GM12801 (cell line): ENCODE measurements around the gene HMCN1.

Source experiments
- TF ChIP-seq, protein P1 (sequence below): IDR thresholded peaks from one replicate; pipeline ENCODE4 v1.5.1; 2011; ENCODE audit warnings: control low read depth; ENCODE audit not compliant: insufficient read length; ENCODE audit errors: extremely low read depth

The HMCN1 gene

GRCh38 chr1:185769136-185769535, 34.9 kb downstream of the HMCN1 start:
- TF ChIP-seq, protein P1, sequence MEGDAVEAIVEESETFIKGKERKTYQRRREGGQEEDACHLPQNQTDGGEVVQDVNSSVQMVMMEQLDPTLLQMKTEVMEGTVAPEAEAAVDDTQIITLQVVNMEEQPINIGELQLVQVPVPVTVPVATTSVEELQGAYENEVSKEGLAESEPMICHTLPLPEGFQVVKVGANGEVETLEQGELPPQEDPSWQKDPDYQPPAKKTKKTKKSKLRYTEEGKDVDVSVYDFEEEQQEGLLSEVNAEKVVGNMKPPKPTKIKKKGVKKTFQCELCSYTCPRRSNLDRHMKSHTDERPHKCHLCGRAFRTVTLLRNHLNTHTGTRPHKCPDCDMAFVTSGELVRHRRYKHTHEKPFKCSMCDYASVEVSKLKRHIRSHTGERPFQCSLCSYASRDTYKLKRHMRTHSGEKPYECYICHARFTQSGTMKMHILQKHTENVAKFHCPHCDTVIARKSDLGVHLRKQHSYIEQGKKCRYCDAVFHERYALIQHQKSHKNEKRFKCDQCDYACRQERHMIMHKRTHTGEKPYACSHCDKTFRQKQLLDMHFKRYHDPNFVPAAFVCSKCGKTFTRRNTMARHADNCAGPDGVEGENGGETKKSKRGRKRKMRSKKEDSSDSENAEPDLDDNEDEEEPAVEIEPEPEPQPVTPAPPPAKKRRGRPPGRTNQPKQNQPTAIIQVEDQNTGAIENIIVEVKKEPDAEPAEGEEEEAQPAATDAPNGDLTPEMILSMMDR, result no peak

DNA sequence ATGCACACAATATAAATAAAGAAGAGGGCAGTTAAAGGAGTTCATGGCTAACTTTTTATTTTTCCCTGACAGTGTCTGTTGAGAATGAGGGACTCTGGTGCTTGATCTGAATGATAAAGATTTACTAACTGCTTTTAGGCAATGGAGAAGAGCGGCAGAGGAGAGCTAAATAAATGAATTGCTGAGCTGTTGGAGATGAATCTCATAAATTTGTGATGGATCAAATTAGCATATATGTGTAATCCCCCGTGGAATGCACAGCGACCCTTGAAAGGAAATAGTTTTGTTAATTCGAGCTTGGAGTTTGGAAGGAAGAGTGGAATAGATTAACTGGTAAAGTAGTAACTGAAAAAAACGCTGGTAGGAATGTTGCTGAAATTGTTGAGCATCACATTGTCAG, 40.2 kb downstream of the HMCN1 start:
- TF ChIP-seq, protein P1, result no peak

GRCh38 chr1:185775501-185775900, 41.3 kb downstream of the HMCN1 start:
- TF ChIP-seq, protein P1, result no peak

DNA sequence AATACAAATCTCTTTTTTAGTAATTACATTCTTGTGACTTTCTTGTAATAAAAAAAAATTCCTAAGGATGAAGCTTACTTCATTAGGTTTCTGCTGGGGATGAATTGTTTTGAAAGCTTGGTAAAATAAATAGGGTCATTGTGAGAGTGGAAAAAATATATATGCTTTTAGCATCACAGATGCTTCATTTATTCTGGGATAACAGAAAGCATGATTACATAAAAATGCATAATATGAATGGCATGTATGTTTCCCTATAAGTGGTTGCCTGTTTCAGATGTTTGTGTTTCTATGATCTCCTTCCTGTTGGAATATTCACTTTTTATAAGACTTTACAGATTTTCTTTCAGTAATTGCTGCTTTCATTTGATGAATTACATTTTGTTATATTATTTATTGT, 42.3 kb downstream of the HMCN1 start:
- TF ChIP-seq, protein P1, result no peak

DNA sequence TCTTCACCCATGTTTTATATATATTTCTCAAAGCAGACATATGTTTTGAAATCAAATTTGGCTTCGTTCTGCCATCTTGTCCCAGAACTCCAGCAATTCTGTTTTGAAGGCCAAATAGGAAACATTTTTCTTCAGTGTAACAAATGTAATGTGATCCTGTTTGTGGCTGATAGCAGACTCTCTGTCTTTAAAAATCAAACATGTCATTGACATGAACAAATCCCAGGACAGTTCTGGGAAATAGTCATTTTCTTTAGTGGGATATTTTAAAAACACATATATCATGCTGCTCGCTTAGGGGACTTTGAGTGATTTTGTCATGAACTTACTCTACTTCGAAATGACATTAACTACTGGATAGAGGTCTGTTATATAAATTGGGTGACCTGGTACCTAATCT, 51.4 kb downstream of the HMCN1 start:
- TF ChIP-seq, protein P1, result no peak

DNA sequence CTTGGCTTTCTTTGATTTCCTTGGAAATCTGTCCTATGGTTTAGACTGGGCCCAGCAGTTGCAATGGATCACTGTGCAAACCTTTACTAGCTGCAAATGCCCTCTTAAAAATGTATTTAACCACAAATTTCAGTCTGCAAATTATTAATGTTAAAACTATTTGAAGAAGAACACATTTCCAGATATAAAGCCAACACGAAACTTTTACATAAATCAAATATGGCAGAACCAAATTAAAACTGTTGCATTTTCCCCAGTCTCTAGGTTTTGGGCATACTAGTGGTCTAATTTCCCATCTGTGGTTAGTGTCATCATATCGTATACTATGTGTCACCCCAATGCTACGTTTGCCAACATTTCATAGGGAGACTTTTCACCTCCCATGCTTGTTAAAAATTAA, 52.3 kb downstream of the HMCN1 start:
- TF ChIP-seq, protein P1, result no peak

DNA sequence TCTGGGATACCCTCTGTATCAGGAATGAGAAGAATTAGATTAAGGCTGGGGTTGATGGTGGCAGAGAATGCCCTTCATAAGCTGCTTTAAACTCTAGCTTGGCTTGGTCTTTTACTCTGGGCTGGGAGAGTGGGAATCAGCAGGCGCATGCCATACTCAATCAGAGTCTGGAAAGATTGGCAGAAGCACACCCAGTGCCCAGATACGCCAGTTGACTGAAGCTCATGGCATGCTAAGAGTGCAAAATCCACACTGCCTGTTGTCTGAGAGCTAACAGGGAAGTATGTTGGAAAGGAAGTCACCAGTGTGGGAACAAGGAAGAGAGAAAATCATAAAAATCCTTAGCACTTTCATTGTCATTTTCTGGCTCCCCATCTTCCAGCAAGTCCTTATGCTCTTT, 53.0 kb downstream of the HMCN1 start:
- TF ChIP-seq, protein P1, result no peak

DNA sequence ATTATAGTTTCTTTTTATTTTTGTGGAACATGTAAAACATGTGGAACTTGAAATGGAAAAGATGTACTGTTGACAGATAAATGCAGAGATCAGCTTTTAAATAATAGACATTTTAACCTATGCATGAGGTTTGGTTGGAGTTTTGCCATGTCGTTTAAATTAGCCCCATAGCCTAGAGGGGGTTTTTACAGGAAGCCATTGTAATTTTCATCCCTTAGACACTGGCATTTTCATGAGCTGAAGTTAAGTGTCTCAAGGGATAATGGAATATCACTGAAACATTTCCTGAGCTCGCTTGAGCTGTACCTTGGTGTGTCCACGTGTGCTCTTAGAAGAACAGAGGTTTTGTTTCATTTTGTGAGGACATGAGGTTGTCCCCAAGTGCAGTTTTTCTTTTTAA, 54.2 kb downstream of the HMCN1 start:
- TF ChIP-seq, protein P1, result no peak
